OCI-LY7 (cell line): ENCODE measurements around the gene NFIA.

Experiments used
- CTCF ChIP-seq: fragments of 200-600 bp; sonication (generic); conservative IDR thresholded peaks from 2 replicates; pipeline ENCODE4 v1.5.1; 2014; ENCODE audit warnings: mild to moderate bottlenecking, antibody characterized with exemption, low read length, moderate library complexity, mixed read lengths
- EZH2phosphoT487 ChIP-seq: fragments of 200-600 bp; sonication (generic); IDR thresholded peaks from 2 replicates; pipeline ENCODE4 v1.6.1; 2018; ENCODE audit warnings: low read depth, borderline replicate concordance, mild to moderate bottlenecking, mixed run types, antibody characterized with exemption, low read length, moderate library complexity, mixed read lengths

- TF ChIP-seq CTCF: no peak
- TF ChIP-seq EZH2phosphoT487: no peak
Measured at GRCh38 chr1:61245696-61246400, 163.5 kb downstream of the NFIA start.
